C1 segment of cervical spinal cord (tissue), 14 donors: ENCODE measurements around the gene FNIP2.
A peak's percentile ranks its signal among the peaks of the same experiment; 100 is the strongest.
"Not testable (repeated sequence)": the region's sequence is repeated elsewhere in the genome, so short reads cannot be mapped to it uniquely, and the experiment has no call there.

Experiments used
- DNase-seq, 14 donors: peaks; one replicate each; lab custom pipeline; 2025; lab: John Stamatoyannopoulos, UW

Gene FNIP2

GRCh38 chr4:158912806-158913205 lies 144.0 kb downstream of the FNIP2 start:
- no peak for DNase-seq

DNA sequence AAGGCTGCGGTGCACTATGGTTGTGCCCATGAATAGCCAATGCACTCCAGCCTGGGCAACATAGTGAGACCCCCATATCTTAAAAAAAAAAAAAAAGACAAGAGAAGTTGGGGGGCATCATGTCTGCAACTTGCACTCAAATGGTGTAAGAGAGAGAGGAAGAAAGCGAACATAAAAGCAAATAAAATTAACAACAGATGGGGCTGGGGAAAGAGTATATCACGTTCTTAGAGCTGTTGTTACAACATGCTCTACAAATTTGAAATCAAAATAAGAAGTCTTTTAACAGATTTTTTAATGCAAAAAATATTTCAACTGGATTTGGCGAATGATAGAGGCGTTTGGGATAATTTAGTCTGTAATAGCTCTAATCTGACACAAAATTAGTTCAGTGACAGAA lies 144.9 kb downstream of the FNIP2 start:
- DNase-seq, result no peak

GRCh38 chr4:158914218-158914617 lies 145.4 kb downstream of the FNIP2 start:
- DNase-seq, result no peak

DNA sequence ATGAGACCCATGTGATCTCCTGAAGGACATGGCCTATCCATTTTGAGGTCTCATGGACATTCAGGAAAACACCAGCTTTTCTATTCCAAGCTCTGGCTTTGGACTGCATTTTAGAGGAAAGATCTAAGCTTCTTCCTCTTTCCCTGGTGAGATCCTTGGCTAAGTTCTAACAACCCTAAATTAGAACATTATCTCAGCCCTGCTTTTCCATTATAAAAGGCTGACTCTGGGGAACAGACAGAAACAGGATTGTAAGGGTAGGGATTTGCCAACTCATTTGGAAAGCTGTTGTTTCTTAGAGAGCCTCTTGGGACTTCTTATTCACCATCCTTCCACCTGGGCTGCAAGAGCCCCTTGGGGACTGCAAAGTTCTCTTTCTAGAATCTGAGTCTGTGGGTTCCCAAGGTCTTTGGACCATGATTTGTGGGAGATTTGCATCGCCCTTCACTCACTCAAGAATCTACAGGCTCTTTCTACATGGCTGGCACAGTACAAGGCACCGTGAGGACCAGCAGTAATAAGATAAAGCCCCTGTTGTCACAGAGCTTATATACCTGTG lies 146.9 kb downstream of the FNIP2 start:
- DNase-seq, result no peak

- DNase-seq, result not testable (repeated sequence)
Measured at GRCh38 chr4:158920452-158920996, 151.7 kb downstream of the FNIP2 start.

DNA sequence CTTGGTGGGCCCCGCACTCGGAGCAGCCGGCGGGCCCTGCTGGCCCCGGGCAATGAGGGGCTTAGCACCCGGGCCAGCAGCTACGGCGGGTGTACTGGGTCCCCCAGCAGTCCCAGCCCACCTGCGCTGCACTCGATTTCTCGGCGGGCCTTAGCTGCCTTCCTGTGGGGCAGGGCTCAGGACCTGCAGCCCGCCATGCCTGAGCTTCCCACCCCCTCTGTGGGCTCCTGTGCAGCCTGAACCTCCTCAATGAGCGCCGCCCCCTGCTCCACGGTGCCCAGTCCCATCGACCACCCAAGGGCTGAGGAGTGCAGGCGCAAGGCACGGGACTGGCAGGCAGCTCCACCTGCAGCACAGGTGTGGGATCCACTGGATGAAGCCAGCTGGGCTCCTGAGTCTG lies 158.9 kb downstream of the FNIP2 start:
- DNase-seq, result not testable (repeated sequence)

DNA sequence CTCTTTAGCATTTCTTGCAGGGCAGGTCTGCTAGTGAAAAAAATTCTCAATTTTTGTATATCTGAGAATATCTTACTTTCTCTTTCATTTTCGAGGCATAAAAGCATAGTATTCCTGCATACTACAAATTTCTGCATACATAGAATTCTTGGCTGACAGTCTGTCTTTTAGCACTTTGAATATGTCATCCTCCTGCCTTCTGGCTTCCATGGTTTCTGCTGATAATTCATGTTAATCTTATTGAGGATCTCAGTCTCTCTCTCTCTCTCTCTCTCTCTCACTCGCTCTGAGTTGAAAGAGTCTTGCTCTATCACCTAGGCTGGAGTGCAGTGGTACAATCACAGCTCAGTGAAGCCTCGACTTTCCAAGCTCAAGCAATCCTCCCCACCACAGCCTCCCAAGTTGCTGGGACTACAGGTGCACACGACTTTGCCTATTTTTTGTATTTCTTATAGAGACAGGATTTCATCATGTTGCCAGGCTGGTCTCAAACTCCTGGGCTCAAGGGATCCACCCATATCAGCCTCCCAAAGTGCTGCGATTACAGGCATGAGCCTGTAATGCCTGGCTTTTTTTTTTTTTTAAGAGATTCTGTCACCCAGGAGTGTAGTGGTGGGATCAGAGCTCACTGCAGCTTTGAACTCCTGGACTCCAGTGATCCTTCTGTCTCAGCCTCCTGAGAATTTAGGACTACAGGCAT lies 161.3 kb downstream of the FNIP2 start:
- DNase-seq, result no peak

DNA sequence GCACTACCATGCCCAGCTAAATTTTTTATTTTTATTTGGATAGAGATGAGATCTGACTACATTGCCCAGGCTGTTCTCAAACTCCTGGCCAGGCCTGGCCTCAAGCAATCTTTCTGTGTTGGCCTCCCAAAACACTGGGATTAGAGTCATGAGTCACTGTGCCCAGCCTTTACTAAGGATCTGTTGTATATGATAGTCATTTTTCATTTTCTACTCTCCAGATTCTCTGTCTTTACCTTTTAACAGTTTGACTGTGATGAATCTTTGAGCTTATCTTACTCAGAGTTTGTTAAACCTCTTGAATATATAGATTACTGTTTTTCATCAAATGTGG lies 161.8 kb downstream of the FNIP2 start:
- no peak for DNase-seq

DNA sequence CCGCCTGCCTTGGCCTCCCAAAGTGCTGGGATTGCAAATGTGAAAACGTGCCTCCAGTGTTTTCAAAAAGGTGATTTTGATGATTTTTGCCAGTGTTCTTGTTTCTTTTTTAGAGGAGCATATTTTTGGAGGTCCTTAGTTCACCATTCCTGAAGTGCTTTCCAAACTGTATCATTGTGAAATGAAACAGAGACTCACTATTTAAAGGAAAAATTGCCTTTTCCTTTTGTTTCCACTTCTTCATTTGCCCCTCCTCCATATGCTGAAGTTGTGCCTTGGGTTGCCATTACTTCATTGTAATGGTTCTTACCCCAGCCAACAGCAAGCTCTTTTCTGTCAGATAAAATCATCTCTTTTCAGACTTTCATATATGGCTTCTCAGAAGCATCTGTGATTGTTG lies 164.4 kb downstream of the FNIP2 start:
- DNase-seq, result no peak

- DNase-seq, result no peak
Measured at GRCh38 chr4:158934996-158935669, 166.3 kb downstream of the FNIP2 start.

GRCh38 chr4:158936238-158936637 lies 167.4 kb downstream of the FNIP2 start:
- peak in 1 of 14 donors; percentile 6 for DNase-seq

- peak in 1 of 14 donors; percentile 9 for DNase-seq
Measured at GRCh38 chr4:158938220-158939044, 169.6 kb downstream of the FNIP2 start.

GRCh38 chr4:158940271-158940670 lies 171.4 kb downstream of the FNIP2 start:
- no peak for DNase-seq

DNA sequence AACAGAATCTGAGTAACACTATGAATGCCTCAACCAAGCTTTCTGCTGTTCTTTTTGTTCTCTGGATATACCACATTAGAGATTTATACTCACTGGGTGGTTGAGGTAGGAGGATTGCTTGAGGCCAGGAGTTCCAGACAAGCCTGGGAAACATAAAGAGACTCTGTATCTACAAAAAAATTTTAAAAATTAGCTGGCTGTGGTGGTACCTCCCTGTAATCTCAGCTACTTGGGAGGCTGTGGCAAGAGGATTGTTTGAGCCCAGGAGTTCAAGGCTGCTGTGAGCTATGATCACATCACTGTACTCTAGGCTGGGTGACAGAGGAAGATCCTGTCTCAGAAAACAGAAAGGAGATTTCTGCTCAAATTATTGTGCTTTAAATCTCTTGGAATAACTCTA lies 172.5 kb downstream of the FNIP2 start:
- no peak for DNase-seq

DNA sequence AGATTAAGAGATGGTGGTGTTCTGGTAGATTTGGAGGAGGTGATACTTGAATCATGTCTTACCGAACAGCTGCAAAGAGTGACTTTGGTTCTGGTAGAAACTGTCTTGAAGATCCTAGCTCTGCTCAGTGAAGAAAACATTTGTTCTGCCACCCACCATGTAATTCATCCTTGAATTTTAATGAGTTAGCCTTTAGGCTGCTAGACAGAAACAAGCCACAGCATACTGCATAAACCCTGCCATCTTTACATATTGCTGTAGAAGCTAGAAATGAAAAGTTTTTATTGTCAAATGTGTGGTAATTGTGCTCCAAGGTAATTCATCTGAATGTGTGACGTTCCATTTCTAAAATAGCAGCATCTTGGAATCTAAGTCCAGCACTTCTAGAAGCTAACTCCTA lies 173.1 kb downstream of the FNIP2 start:
- DNase-seq, result no peak

GRCh38 chr4:158945529-158946108 lies 176.8 kb downstream of the FNIP2 start:
- no peak for DNase-seq

- no peak for DNase-seq
Measured at GRCh38 chr4:158946825-158947224, 178.0 kb downstream of the FNIP2 start.

DNA sequence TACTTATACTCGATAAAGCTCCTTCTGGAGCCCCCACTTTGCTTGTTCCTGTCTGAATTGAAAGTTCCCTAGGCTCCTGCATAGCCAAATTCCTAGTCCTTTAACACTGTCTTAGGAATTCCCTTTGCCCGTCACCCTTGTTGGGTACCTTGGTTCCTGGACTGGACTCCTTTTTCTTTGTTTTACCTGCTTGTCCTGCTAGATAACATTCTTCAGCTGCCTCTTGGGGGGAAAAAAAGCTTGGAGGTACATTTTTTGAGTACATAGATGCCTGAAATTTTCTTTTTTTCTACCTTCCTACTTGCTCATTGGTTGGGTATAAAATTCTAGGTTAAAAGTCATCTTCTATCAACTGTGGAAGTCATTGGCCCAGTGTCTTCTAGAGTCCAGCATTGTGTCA lies 179.2 kb downstream of the FNIP2 start:
- DNase-seq, result no peak

DNA sequence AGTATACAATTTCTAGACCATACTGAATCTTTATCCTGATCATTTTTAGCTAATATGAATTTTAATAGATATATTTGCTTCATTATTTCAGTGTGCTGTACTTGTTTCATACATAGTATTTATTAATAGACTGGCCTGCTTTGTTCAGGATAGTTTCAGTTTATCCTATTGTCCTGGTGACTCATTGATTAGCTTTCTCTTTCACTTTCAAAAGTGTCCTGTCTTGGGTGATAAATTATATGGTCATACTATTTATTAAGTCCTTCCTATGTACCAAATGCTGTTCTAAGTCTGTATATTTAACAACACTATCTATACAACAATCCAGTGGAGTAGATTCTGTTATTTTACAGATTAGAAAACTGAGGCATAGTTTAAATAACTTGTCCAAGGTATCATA lies 180.3 kb downstream of the FNIP2 start:
- DNase-seq, result no peak

DNA sequence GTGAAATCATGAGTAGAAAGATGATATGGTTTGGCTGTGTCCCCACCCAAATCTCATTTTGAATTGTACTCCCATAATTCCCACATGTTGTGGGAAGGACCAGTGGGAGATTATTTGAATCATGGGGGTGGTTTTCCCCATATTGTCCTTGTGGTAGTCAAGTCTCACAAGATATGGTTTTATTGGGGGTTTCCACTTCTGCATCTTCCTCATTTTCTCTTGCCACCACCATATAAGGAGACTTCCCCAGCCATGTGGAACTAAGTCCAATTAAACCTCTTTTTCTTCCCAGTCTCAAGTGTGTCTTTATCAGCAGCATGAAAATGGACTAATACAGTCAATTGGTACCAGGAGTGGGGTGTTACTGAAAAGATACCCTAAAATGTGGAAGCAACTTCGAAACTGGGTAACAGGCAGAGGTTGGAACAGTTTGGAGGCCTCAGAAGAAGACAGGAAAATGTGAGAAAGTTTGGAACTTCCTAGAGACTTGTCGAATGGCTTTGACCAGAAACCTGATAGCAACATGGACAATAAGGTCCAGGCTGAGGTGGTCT lies 183.5 kb downstream of the FNIP2 start:
- DNase-seq, result not testable (repeated sequence)

- not testable (repeated sequence) for DNase-seq
Measured at GRCh38 chr4:158956345-158956744, 187.5 kb downstream of the FNIP2 start.
